Measurements from ENCODE around the gene CSRP2.

CSRP2 gene

GRCh38 chr12:76878899-76879709 is at the start of gene CSRP2:
CSRP2 (minus strand) TSS chr12:76879019; CDS start chr12:76866260, 12,759 bp downstream.
- Histone ChIP-seq H3K9ac (ENCODE audit: low read depth, low read length) (peak within 1 kb of the TSS; percentile 90), H3K27me3 (ENCODE audit: control insufficient read depth, insufficient read depth, low read length) (peaks cover 3% of the 10 kb centered on the region; the same call in 1 of the 2 replicates), H3K4me3 (ENCODE audit: low read depth, low read length) (peak within 1 kb of the TSS; percentile 88), H3K9me3 (ENCODE audit: control insufficient read depth, insufficient read depth, low read length) (no peaks in the 10 kb centered on the region), H3K36me3 (ENCODE audit: control insufficient read depth, insufficient read depth, low read length) (no peaks in the 10 kb centered on the region), H3K4me1 (ENCODE audit: control insufficient read depth, insufficient read depth, low read length) (peaks cover 32% of the 10 kb centered on the region), H3K27ac (ENCODE audit: low read depth, low read length) (peak within 1 kb of the TSS; percentile 95)

- no peak overlapping the region for H3K4me3 ChIP-seq (ENCODE audit: low read depth, low read length)
- no peak overlapping the region for H3K27ac ChIP-seq (ENCODE audit: low read depth, low read length)
- H3K9me3 ChIP-seq (ENCODE audit: control insufficient read depth, insufficient read depth, low read length): no peaks in the 10 kb centered on the region
- H3K9ac ChIP-seq (ENCODE audit: low read depth, low read length): no peak overlapping the region
- no peaks in the 10 kb centered on the region for H3K4me1 ChIP-seq (ENCODE audit: control insufficient read depth, insufficient read depth, low read length)
- no peaks in the 10 kb centered on the region for H3K36me3 ChIP-seq (ENCODE audit: control insufficient read depth, insufficient read depth, low read length)
- H3K27me3 ChIP-seq (ENCODE audit: control insufficient read depth, insufficient read depth, low read length): no peaks in the 10 kb centered on the region
These were observed 48.5 kb upstream of the CSRP2 start for GRCh38 chr12:76927170-76927784.

DNA sequence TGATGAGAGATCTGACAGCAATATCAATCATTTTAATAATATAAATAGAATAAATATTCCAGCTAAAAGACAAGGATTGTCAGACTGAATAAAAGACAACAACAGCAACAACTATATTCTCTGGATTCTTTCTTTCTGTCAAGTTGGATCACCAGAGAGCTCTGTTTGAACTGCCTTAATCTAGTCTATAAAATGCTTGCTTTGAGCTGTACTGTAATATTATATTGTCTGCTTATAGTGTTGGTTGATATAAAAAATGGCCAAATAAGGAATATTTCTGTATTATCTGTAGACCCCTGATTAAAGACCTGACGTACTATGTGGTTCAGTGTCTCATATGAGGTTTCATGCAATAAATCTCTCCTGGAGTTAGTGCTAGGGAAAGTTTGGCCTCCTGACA is 46.3 kb upstream of the CSRP2 start:
- Histone ChIP-seq H3K27ac (ENCODE audit: low read depth, low read length) (no peak overlapping the region), H3K27me3 (ENCODE audit: control insufficient read depth, insufficient read depth, low read length) (no peaks in the 10 kb centered on the region), H3K36me3 (ENCODE audit: control insufficient read depth, insufficient read depth, low read length) (no peaks in the 10 kb centered on the region), H3K9ac (ENCODE audit: low read depth, low read length) (no peak overlapping the region), H3K4me3 (ENCODE audit: low read depth, low read length) (no peak overlapping the region), H3K4me1 (ENCODE audit: control insufficient read depth, insufficient read depth, low read length) (peaks cover 16% of the 10 kb centered on the region), H3K9me3 (ENCODE audit: control insufficient read depth, insufficient read depth, low read length) (no peaks in the 10 kb centered on the region)

GRCh38 chr12:76922866-76923265 is 44.0 kb upstream of the CSRP2 start:
- no peak overlapping the region for H3K9ac ChIP-seq (ENCODE audit: low read depth, low read length)
- no peaks in the 10 kb centered on the region for H3K27me3 ChIP-seq (ENCODE audit: control insufficient read depth, insufficient read depth, low read length)
- no peaks in the 10 kb centered on the region for H3K36me3 ChIP-seq (ENCODE audit: control insufficient read depth, insufficient read depth, low read length)
- H3K9me3 ChIP-seq (ENCODE audit: control insufficient read depth, insufficient read depth, low read length): no peaks in the 10 kb centered on the region
- peaks cover 25% of the 10 kb centered on the region for H3K4me1 ChIP-seq (ENCODE audit: control insufficient read depth, insufficient read depth, low read length)
- H3K4me3 ChIP-seq (ENCODE audit: low read depth, low read length): no peak overlapping the region
- H3K27ac ChIP-seq (ENCODE audit: low read depth, low read length): no peak overlapping the region

DNA sequence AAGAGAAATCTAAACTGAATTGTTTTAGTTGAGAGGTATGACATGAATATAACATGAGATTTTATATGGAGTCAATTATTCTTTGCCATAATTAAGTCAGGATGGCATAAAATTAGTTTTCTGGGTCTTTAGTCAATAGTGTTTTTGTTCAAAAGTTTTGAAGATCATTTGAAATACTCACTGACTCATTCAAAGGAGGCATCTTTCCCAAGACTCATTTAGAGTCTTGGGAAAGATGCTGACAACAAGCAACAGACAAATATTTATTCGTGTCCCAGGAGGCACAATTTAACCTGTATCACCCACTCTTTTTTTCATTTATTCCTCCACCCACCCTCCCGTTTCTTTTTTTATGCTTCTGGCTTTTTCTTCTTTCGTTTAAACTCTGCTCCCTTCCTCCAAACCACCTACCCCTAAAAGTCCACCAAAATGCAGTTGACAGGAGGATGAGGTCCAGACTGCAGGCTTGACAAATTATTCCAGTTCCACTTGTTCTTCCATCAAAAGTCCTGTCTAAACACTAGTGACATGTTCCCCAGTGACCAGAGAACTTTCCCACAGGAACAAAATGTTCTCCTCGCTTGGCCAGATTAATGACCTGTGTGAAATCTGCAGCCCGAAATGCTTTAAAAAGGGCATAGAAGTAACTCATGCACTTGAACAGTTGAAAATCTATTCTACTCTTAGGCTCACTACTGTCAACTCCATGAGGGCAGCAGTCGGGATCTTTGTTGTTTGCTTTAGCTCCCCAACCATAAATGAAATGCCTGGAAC is 43.3 kb upstream of the CSRP2 start:
- H3K27me3 ChIP-seq (ENCODE audit: control insufficient read depth, insufficient read depth, low read length): no peaks in the 10 kb centered on the region
- no peak overlapping the region for H3K4me3 ChIP-seq (ENCODE audit: low read depth, low read length)
- H3K36me3 ChIP-seq (ENCODE audit: control insufficient read depth, insufficient read depth, low read length): no peaks in the 10 kb centered on the region
- H3K4me1 ChIP-seq (ENCODE audit: control insufficient read depth, insufficient read depth, low read length): peaks cover 25% of the 10 kb centered on the region
- no peak overlapping the region for H3K27ac ChIP-seq (ENCODE audit: low read depth, low read length)
- no peaks in the 10 kb centered on the region for H3K9me3 ChIP-seq (ENCODE audit: control insufficient read depth, insufficient read depth, low read length)
- no peak overlapping the region for H3K9ac ChIP-seq (ENCODE audit: low read depth, low read length)

DNA sequence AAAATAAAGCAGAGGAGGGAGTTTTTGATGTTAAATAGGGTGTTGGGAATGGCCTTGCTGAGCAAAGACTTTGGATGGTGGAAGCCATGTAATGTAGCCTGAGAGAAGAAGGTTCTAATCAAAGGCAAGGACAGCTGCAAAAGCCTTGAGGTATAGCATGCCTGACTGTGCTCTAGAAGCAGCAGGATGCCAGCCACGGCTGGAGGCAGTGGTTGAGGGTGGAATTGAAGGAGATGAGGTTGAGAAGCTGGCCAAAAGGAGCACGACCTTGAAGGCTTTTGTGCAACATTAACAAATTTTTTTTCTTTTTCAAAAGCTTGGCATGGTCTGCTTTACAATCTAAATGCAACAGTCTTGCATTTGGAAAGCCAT is 42.3 kb upstream of the CSRP2 start:
- H3K36me3 ChIP-seq (ENCODE audit: control insufficient read depth, insufficient read depth, low read length): no peaks in the 10 kb centered on the region
- H3K27me3 ChIP-seq (ENCODE audit: control insufficient read depth, insufficient read depth, low read length): no peaks in the 10 kb centered on the region
- no peak overlapping the region; the same call in 1 of the 2 replicates for H3K9ac ChIP-seq (ENCODE audit: low read depth, low read length)
- H3K27ac ChIP-seq (ENCODE audit: low read depth, low read length): peak overlapping the region; percentile 36
- H3K4me1 ChIP-seq (ENCODE audit: control insufficient read depth, insufficient read depth, low read length): peaks cover 25% of the 10 kb centered on the region
- H3K4me3 ChIP-seq (ENCODE audit: low read depth, low read length): peak overlapping the region; percentile 19; the same call in 1 of the 2 replicates
- no peaks in the 10 kb centered on the region for H3K9me3 ChIP-seq (ENCODE audit: control insufficient read depth, insufficient read depth, low read length)

DNA sequence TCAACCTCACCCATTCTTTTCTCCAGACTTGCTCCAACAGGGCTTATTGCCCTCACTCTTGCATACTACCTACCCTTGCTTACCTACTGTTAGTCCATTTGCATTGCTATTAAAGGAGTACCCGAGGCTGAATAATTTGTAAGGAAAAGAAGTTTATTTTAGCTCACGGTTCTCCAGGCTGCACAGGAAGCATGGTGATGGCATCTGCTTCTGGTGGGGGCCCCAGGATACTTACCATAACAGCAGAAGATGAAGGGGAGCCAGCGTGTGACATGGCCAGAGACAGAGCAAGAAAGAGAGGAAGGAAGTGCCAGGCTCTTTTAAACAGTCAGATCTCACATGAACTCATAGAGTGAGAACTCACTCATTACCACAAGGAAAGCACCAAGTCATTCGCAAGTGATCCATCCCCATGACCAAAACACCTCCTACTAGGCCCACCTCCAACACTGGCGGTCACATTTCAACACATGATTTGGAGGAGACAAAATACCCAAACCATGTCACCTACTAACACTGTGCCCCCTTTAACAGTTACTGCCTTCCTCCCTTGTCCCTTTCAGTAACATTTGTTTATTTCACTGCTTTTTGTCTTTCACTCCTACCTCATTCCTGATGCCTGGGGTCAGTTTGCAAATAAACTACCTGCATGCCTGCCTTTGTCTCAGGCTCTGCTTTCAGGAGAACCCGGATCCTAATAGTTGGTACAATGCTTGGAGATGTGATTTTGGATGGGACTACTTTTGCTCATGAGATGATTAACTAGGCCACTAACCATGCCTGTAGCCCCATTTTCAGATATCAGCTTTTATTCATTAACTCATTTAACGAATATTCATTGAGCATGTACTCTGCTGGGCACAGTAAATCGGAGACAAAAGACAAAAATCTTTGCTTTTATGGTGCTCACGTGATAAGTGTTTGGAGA is 41.6 kb upstream of the CSRP2 start:
- no peaks in the 10 kb centered on the region for H3K36me3 ChIP-seq (ENCODE audit: control insufficient read depth, insufficient read depth, low read length)
- no peaks in the 10 kb centered on the region for H3K27me3 ChIP-seq (ENCODE audit: control insufficient read depth, insufficient read depth, low read length)
- no peaks in the 10 kb centered on the region for H3K9me3 ChIP-seq (ENCODE audit: control insufficient read depth, insufficient read depth, low read length)
- peak overlapping the region; percentile 19; the same call in 1 of the 2 replicates for H3K4me3 ChIP-seq (ENCODE audit: low read depth, low read length)
- no peak overlapping the region; the same call in 1 of the 2 replicates for H3K9ac ChIP-seq (ENCODE audit: low read depth, low read length)
- peak overlapping the region; percentile 36 for H3K27ac ChIP-seq (ENCODE audit: low read depth, low read length)
- peaks cover 25% of the 10 kb centered on the region for H3K4me1 ChIP-seq (ENCODE audit: control insufficient read depth, insufficient read depth, low read length)

DNA sequence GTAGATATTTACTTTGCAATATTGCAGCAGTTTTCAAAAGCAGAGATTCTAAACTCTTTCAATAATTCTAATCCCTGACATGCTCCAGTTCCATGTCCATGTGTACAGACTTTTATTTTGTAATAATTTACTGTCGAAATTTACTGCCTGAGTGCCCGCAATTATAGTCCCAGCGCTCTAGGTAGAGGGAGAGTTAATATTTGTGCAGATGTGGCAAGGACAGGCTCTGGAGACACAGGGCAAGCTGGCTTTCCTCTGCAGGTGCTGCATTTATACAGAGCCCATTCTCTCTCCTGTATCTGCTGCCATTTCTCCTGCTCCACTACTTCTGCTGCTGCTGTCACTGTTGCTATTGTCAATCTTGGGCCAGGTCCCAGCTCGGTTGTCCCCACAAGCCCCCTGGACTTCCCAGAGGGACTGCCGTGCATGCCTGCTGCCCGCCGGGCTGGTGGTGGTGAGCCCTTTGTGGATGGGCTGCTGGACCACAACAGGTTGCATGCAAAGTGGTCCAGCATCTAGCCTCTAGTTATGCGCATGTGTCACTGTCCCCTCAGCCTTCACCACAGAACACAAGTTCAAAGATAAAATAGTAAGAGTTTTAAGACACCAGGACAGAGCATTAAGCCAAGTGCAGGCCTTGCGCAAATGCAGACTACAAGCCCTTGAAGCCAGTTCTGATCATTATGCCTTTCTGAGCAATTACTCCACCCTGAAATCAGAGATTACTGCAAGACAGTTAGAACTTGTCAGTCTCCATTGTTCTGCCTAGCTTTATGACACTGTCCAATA is 40.8 kb upstream of the CSRP2 start:
- Histone ChIP-seq H3K27me3 (ENCODE audit: control insufficient read depth, insufficient read depth, low read length) (no peaks in the 10 kb centered on the region), H3K9ac (ENCODE audit: low read depth, low read length) (no peak overlapping the region), H3K4me3 (ENCODE audit: low read depth, low read length) (no peak overlapping the region), H3K36me3 (ENCODE audit: control insufficient read depth, insufficient read depth, low read length) (no peaks in the 10 kb centered on the region), H3K27ac (ENCODE audit: low read depth, low read length) (no peak overlapping the region), H3K9me3 (ENCODE audit: control insufficient read depth, insufficient read depth, low read length) (no peaks in the 10 kb centered on the region), H3K4me1 (ENCODE audit: control insufficient read depth, insufficient read depth, low read length) (peaks cover 25% of the 10 kb centered on the region)

DNA sequence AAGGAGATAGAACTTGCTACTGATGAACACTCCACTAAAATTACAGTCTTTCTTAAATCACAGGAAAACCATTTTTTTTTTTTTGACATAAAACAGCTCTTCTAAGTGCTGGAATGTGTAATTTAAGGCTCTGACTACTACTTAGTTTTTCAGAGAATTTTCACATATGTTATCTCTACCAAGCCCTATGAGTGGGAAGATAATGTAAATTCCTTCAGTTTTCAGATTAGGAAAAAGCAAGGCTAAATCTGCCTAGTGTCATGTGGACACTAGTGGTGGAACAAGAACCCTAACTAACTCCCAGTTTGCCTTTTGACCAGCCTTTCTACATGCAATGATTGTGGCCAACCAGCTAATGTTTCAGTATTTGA is 37.3 kb upstream of the CSRP2 start:
- no peaks in the 10 kb centered on the region for H3K27me3 ChIP-seq (ENCODE audit: control insufficient read depth, insufficient read depth, low read length)
- no peak overlapping the region for H3K9ac ChIP-seq (ENCODE audit: low read depth, low read length)
- H3K9me3 ChIP-seq (ENCODE audit: control insufficient read depth, insufficient read depth, low read length): no peaks in the 10 kb centered on the region
- H3K27ac ChIP-seq (ENCODE audit: low read depth, low read length): no peak overlapping the region
- no peaks in the 10 kb centered on the region for H3K36me3 ChIP-seq (ENCODE audit: control insufficient read depth, insufficient read depth, low read length)
- no peak overlapping the region for H3K4me3 ChIP-seq (ENCODE audit: low read depth, low read length)
- H3K4me1 ChIP-seq (ENCODE audit: control insufficient read depth, insufficient read depth, low read length): peaks cover 28% of the 10 kb centered on the region
